IPS-NIHi7 (cell line): ENCODE data around the gene CDH4.
A peak's percentile ranks its signal among the peaks of the same experiment; 100 is the strongest.

ENCODE experiments used
- DNase-seq: peaks from one replicate; pipeline ENCODE4 v3.0.0; 2012; ENCODE audit warnings: mixed read lengths; ENCODE audit errors: extremely low spot score

CDH4 gene

GRCh38 chr20:61487997-61488371 lies 235.9 kb downstream of the CDH4 start:
- DNase-seq: no peak

- DNase-seq: no peak
These were observed 238.7 kb downstream of the CDH4 start for GRCh38 chr20:61490721-61491120.

- DNase-seq: no peak
These were observed 240.0 kb downstream of the CDH4 start for GRCh38 chr20:61492065-61492464.

- no peak for DNase-seq
These were observed 241.8 kb downstream of the CDH4 start for GRCh38 chr20:61493798-61494305.

- DNase-seq: no peak
These were observed 242.9 kb downstream of the CDH4 start for GRCh38 chr20:61494763-61495575.

GRCh38 chr20:61497029-61497627 lies 245.1 kb downstream of the CDH4 start:
- peak; percentile 45 for DNase-seq

GRCh38 chr20:61499859-61500554 lies 247.9 kb downstream of the CDH4 start:
- DNase-seq: no peak

GRCh38 chr20:61500791-61501321 lies 248.8 kb downstream of the CDH4 start:
- peak; percentile 50 for DNase-seq

- DNase-seq: no peak
These were observed 250.4 kb downstream of the CDH4 start for GRCh38 chr20:61502433-61502832.

- no peak for DNase-seq
These were observed 251.0 kb downstream of the CDH4 start for GRCh38 chr20:61503106-61503505.

GRCh38 chr20:61505508-61505907 lies 253.4 kb downstream of the CDH4 start:
- DNase-seq: no peak

GRCh38 chr20:61507778-61508177 lies 255.7 kb downstream of the CDH4 start:
- no peak for DNase-seq

GRCh38 chr20:61508301-61509096 lies 256.4 kb downstream of the CDH4 start:
- DNase-seq: no peak

- no peak for DNase-seq
These were observed 258.8 kb downstream of the CDH4 start for GRCh38 chr20:61510778-61511330.

- no peak for DNase-seq
These were observed 260.4 kb downstream of the CDH4 start for GRCh38 chr20:61512475-61512874.

GRCh38 chr20:61513124-61514017 lies 261.3 kb downstream of the CDH4 start:
- DNase-seq: no peak

GRCh38 chr20:61514018-61514365 lies 261.9 kb downstream of the CDH4 start:
- no peak for DNase-seq

- DNase-seq: no peak
These were observed 262.3 kb downstream of the CDH4 start for GRCh38 chr20:61514396-61514795.

- DNase-seq: no peak
These were observed 262.9 kb downstream of the CDH4 start for GRCh38 chr20:61514805-61515505.

- DNase-seq: no peak
These were observed 263.9 kb downstream of the CDH4 start for GRCh38 chr20:61515922-61516321.
